Spinal cord (tissue), 10 donors: ENCODE measurements around the gene BTBD9. TPM values are rescaled to one million over a fixed set of nuclear protein-coding genes. Genes with fewer than 3 reads are reported as not detected.

ENCODE experiments used
- DNase-seq, 6 donors: peaks; one replicate each; pipeline versions ENCODE4 v3.0.0 to v3.0.0-alpha.2; 2013 to 2015; ENCODE audit warnings: low spot score in 6 of 6, low read depth in 4 of 6
- H3K27ac ChIP-seq: one replicate; pipeline ENCODE4 v1.5.1; 2013; ENCODE audit warnings: low read depth, low read length, control low read depth
- H3K27me3 ChIP-seq: one replicate; pipeline ENCODE4 v1.6.1; 2013; ENCODE audit warnings: low read length; ENCODE audit not compliant: control insufficient read depth, insufficient read depth
- H3K36me3 ChIP-seq: one replicate; pipeline ENCODE4 v1.6.1; 2013; ENCODE audit warnings: low read length; ENCODE audit not compliant: control insufficient read depth, insufficient read depth
- H3K4me1 ChIP-seq: one replicate; pipeline ENCODE4 v1.6.1; 2013; ENCODE audit warnings: low read length; ENCODE audit not compliant: control insufficient read depth, insufficient read depth
- H3K4me3 ChIP-seq: one replicate; pipeline ENCODE4 v1.5.1; 2013; ENCODE audit warnings: low read depth, low read length, control low read depth
- H3K9me3 ChIP-seq: one replicate; pipeline ENCODE4 v1.6.1; 2013; ENCODE audit warnings: low read length; ENCODE audit not compliant: control insufficient read depth, insufficient read depth
- WGBS: methylation state at CpG from one replicate; pipeline ENCODE4 v1.1.5; 2013; ENCODE audit warnings: missing lambda C conversion rate; ENCODE audit not compliant: insufficient coverage; 5-methylcytosine and 5-hydroxymethylcytosine counted together
- polyA plus RNA-seq, 2 donors: library from polyadenylated mRNA; unstranded; fragments of 120-200 nt; gene quantifications; one replicate each; pipeline ENCODE4 v1.2.1, GENCODE V29; 2013; ENCODE audit not compliant: insufficient read length in 2 of 2
- total RNA-seq, 2 donors: library from RNA; depleted of rRNA in 1 of 2; stranded (reverse); fragments of 120-200 nt in 1 of 2; fragments of >200 nt in 1 of 2; gene quantifications; one replicate each; pipeline versions ENCODE4 v1.2.3 to v1.2.4, GENCODE V29; 2013 to 2014
- donor health status: healthy.

Gene BTBD9
- total and polyA plus RNA-seq, 4 donors, result 14.6 to 38.6 (median 16.9) TPM

DNA sequence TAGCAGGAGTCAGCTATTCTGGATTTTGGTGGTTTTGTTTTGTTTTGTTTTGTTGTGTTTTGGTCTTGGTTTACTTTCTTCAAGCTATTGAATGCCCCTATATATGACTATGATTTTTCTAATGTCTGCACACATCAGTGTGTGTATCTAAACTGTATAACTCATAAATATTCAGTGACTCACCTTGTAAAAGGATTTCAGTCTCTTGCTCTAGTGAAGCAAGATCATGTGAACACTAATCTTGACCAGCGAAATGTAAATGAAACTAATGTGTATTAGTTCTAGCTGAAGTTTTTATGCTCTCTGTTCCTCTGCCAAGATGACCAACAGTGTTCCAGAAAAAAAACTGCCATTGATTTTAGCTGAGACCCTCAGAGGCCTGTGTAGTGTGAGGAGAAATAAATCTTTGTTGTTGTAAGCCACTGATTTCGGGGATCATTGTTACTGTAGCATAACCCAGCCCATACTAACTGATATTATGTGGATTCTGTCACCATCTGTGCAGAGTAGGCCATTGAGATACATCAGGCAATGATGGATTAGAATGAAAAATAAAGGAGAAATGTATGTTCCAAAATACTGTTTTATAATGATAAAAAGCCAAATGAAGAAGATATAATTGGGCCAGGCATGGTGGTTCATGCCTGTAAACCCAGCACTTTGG lies 11.5 kb upstream of the BTBD9 start:
- no peak overlapping the region for H3K4me3 ChIP-seq
- peaks cover 6% of the 10 kb centered on the region for H3K36me3 ChIP-seq
- no peak overlapping the region for H3K27ac ChIP-seq
- no peak for DNase-seq
- WGBS, result no CpG with 5 or more reads among the region's 2 CpGs
- H3K9me3 ChIP-seq, result no peaks in the 10 kb centered on the region
- no peaks in the 10 kb centered on the region for H3K4me1 ChIP-seq
- no peaks in the 10 kb centered on the region for H3K27me3 ChIP-seq

DNA sequence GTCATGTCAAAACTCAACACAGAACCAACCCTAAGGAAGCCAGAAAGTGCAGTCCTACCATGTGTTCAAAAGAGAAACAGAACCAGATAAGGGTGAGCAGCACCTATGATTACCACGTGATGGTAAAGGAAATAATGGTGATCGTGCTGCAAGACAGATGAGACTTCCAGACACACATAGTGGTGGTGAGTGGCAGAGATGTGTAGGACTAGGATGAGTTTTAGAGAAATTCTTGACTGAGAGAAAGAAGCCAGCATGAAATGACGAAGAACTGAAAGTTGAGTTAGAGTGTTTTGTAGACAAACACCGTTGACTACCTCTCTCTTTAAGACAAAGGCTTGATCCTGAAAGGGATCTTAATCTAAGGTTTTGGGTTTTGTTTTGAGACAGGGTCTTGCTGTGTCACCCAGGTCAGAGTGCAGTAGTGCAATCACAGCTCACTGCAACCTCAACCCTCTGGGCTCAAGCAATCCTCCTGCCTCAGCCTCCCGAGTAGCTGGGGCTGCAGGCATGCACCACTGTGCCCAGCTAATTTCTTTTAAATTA lies 10.6 kb upstream of the BTBD9 start:
- Histone ChIP-seq H3K9me3 (no peaks in the 10 kb centered on the region), H3K4me3 (no peak overlapping the region), H3K4me1 (no peaks in the 10 kb centered on the region), H3K36me3 (peaks cover 3% of the 10 kb centered on the region), H3K27ac (no peak overlapping the region), H3K27me3 (no peaks in the 10 kb centered on the region)
- WGBS, result 69% methylated on average over 3 of the region's 5 CpGs
- no peak for DNase-seq

DNA sequence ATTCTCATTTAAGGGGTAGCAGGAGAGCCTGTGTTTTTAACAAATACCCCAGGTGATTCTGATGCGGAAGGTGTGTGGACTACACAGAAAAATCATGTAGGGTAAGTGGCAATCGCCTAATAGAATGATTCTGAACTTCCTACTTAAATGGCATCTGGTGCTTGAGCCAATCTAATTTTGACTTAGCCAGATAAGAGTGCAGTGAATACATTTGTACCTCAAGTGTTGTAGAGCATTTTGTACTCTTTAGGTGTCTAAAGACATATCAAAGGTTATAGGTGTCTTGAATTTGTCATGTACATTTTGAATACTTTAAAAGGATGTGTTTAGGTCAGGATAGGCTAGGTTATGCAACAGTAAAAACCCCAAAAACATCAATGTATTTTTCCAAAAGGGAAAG lies 10.0 kb upstream of the BTBD9 start:
- no peak for DNase-seq
- WGBS, result no CpG with 5 or more reads among the region's 2 CpGs
- Histone ChIP-seq H3K27ac (no peak overlapping the region), H3K9me3 (no peaks in the 10 kb centered on the region), H3K27me3 (no peaks in the 10 kb centered on the region), H3K4me3 (no peak overlapping the region), H3K36me3 (peaks cover 3% of the 10 kb centered on the region), H3K4me1 (no peaks in the 10 kb centered on the region)

DNA sequence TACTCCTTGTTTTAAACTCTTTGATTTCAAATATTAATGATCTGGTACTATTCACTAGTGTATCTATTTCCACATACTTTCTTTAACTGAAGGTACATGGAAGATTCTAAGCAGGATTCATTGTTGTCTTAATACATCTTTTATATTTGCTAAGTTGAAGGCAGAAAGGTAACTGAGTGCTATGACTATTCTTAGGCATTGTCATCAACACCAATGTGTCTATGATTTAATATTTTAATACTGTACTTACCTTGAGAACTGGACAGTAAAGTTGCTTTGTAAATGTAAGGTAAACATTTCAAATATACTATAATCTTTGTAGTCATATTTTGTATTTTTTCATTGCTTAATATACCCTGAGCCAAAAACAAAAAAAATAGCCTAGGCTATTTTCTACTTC lies 8.9 kb upstream of the BTBD9 start:
- Histone ChIP-seq H3K4me3 (no peak overlapping the region), H3K36me3 (peaks cover 3% of the 10 kb centered on the region), H3K27ac (no peak overlapping the region), H3K9me3 (no peaks in the 10 kb centered on the region), H3K4me1 (no peaks in the 10 kb centered on the region), H3K27me3 (no peaks in the 10 kb centered on the region)
- no peak for DNase-seq

DNA sequence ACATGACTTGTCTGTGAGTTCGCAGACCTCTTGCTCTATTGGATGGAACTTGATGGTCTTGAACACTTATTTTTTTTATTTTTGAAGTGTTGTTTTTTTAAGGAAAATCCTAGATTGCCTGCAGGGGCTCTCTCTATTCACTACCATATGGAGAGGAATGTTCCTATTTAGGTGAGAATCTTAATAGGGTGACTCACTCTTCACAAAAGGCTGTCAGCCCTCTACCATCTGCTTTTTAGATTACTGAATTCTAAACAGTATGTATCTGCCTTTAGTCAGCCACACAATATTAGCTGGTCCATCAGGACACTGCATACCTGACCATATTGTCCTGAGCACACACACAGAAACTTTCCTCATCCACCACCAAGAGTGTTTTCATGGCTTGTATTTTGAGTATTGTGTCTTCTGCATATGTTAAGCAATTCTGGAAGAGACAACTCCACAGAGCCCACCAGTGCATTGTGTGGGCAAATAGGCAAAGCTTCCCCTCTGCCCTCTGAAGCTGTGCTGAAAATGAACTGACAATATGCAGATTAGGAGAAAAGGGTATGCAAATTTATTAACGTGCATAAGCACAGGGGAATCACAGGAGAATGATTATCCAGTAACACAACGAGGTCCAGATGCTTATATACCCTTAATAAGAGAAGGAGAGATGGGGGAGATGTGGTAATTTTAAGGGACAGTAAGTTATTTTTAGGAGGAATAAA lies 6.6 kb upstream of the BTBD9 start:
- no peak overlapping the region for H3K27ac ChIP-seq
- no peaks in the 10 kb centered on the region for H3K4me1 ChIP-seq
- no peak overlapping the region for H3K4me3 ChIP-seq
- peaks cover 3% of the 10 kb centered on the region for H3K36me3 ChIP-seq
- WGBS, result 40% methylated on average over 1 of the region's 3 CpGs
- no peaks in the 10 kb centered on the region for H3K27me3 ChIP-seq
- H3K9me3 ChIP-seq, result no peaks in the 10 kb centered on the region
- DNase-seq, result peak in 1 of 6 donors; percentile 24

DNA sequence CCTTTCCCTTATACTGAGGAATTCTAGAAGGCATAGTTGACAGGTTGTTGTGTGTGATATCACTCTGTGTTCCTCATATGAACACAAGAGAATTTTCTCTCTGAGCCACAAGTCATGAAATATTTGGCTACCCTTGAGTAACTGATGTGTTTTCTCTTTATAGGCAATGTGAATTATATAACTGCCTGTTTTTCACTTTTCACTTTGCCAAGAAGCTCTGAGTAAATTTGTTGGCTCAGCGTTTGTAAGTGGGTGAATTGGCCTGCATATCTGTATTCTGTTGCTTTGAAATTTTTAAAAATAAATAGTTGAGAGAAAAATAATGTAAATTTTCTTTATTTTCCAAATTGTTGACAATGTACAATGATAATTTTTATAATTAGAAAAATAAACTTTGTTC lies 5.2 kb upstream of the BTBD9 start:
- DNase-seq, result peak in 1 of 6 donors; percentile 63
- no peak overlapping the region for H3K4me3 ChIP-seq
- peaks cover 7% of the 10 kb centered on the region for H3K4me1 ChIP-seq
- H3K9me3 ChIP-seq, result no peaks in the 10 kb centered on the region
- H3K27me3 ChIP-seq, result no peaks in the 10 kb centered on the region
- no peak overlapping the region for H3K27ac ChIP-seq
- no CpG with 5 or more reads among the region's 1 CpG for WGBS
- H3K36me3 ChIP-seq, result peaks cover 3% of the 10 kb centered on the region

DNA sequence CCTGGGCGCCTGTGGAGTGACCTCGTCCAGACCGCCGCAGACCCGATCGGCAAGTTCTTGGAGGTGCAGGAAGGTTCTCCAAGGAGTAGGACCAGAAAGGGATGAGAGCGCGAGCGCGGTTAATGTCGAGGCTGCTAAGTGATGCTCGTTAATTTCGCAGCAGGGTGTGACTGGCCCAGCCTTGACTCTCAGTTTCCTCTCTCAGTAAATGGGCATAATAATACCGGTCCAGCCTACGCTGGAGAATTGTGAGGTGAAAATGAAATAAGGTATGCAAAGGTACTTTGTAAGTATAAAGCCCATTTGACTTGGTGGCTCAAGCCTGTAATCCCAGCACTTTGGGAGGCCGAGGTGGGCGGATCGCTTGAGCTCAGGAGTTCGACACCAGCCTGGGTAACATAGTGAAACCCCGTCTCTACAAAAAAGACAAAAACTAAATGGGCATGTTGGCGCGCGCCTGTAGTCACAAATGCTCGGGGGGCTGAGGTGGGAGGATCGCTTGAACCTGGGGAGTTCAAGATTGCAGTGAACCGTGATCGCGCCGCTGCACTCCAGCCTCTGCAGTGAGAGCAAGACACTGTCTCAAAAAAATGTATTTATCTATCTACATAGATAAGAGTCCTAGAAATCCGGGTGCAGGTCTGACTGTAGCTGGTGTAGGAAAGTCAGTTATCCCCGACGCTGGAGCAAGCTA lies 634 bp upstream of the BTBD9 start:
- Histone ChIP-seq H3K9me3 (no peaks in the 10 kb centered on the region), H3K27ac (peak overlapping the region; percentile 94), H3K27me3 (no peaks in the 10 kb centered on the region), H3K4me1 (peaks cover 7% of the 10 kb centered on the region), H3K4me3 (peak overlapping the region; percentile 96), H3K36me3 (no peaks in the 10 kb centered on the region)
- 1% methylated on average over 17 of the region's 32 CpGs for WGBS
- peak in 1 of 6 donors; percentile 8 for DNase-seq

DNA sequence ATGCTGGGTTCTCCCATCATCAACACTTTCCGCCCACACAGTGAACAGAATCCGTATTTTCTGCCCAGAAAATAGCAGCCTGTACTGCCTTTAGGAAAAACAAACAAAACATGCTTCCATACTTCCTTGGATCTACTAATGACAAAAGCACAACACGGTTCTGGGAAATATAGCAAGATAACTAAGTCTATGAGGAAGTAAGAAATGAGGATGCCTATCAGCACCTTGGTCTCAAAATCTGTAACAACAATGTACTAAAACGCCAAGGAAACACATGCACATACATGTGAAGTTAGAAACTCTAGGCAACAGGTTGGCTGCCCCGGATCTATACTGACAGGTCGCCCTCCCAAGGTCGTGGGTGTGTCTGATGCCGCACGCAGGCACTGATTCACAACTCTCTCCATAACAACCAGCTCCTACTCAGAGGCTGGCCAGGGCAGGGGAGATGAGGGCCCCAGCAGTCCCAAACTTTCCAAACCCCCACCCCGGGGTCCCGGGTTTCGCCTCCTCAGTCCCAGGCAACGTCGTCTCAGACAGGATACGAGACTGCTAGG lies 710 bp downstream of the BTBD9 start:
- WGBS, result 4% methylated on average over 12 of the region's 15 CpGs

DNA sequence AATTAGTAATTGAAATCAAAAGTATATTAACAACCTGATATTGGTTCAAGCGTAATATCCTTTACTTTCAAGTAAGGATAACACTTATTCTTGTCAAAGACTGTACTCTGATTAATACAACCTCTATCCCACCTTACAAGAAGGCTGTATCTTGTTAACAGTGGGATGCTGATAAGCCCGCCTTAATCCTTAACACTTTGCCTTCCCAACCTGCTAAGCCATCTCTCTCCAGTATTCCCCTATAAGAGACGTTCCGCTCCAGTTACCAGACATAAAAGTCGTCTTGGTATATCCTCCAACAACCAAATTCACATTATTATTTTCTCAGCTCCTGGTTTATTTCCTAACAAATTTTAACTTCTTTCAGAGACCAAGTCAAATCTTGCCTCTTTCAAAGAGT lies 2.0 kb downstream of the BTBD9 start:
- Histone ChIP-seq H3K27me3 (no peaks in the 10 kb centered on the region), H3K4me1 (peaks cover 7% of the 10 kb centered on the region), H3K9me3 (no peaks in the 10 kb centered on the region), H3K27ac (no peak overlapping the region), H3K4me3 (no peak overlapping the region), H3K36me3 (no peaks in the 10 kb centered on the region)
- WGBS, result 84% methylated on average over 4 of the region's 5 CpGs
- no peak for DNase-seq

More for the DNA sequence above, 710 bp downstream of the BTBD9 start:
- peaks cover 7% of the 10 kb centered on the region for H3K4me1 ChIP-seq
- H3K4me3 ChIP-seq, result peak overlapping the region; percentile 96
- DNase-seq, result peak in 2 of 6 donors; percentile 23 to 71
- H3K36me3 ChIP-seq, result no peaks in the 10 kb centered on the region
- no peaks in the 10 kb centered on the region for H3K27me3 ChIP-seq
- peak overlapping the region; percentile 94 for H3K27ac ChIP-seq
- H3K9me3 ChIP-seq, result no peaks in the 10 kb centered on the region
